Ascending aorta (tissue), 2 donors: Measurements from ENCODE around the gene AUTS2. TPM values are rescaled to one million over a fixed set of nuclear protein-coding genes. Genes with fewer than 3 reads are reported as not detected.

ENCODE experiments used
- DNase-seq, 2 donors: peaks; one replicate each; pipeline ENCODE4 v3.0.0-alpha.2; 2019; ENCODE audit warnings: low spot score in 2 of 2
- H3K27ac ChIP-seq, 2 donors: fragments of 200-600 bp; sonication (generic); one replicate each; pipeline ENCODE4 v1.5.1; 2016 to 2017; ENCODE audit warnings: mild to moderate bottlenecking in 1 of 2
- H3K27me3 ChIP-seq: fragments of 200-600 bp; sonication (generic); one replicate; pipeline ENCODE4 v1.5.1; 2017
- H3K36me3 ChIP-seq, 2 donors: fragments of 200-600 bp; sonication (generic); one replicate each; pipeline ENCODE4 v1.5.1; 2016
- H3K4me1 ChIP-seq, 2 donors: fragments of 200-600 bp; sonication (generic); one replicate each; pipeline ENCODE4 v1.5.1; 2016 to 2017; ENCODE audit warnings: mild to moderate bottlenecking in 1 of 2
- H3K4me3 ChIP-seq, 2 donors: fragments of 200-600 bp; sonication (generic); one replicate each; pipeline ENCODE4 v1.5.1; 2016 to 2017; ENCODE audit warnings: mild to moderate bottlenecking in 1 of 2
- H3K9me3 ChIP-seq, 2 donors: fragments of 200-600 bp; sonication (generic); one replicate each; pipeline ENCODE4 v1.5.1; 2016
- intact Hi-C: fragments of 100-400 bp; cut with DNase I; formaldehyde crosslinking; loops from one replicate; pipeline ENCODE4 v1.15.1; 2023
- total RNA-seq: library from RNA; depleted of rRNA; stranded (reverse); fragments of >200 nt; gene quantifications from one replicate; pipeline ENCODE4 v1.1.0, GENCODE V29; 2016
- TF ChIP-seq, protein P1 (sequence below), 3 experiments: fragments of 200-600 bp in 2 of 3; fragments of 450-650 bp in 1 of 3; sonication (generic) in 2 of 3; IDR thresholded peaks; one replicate each; pipeline ENCODE4 v1.5.1; 2016 to 2019; ENCODE audit warnings: antibody characterized with exemption in 3 of 3, mild to moderate bottlenecking in 1 of 3, moderate library complexity in 1 of 3

AUTS2 gene
- total RNA-seq, 1 donor from 2014 or later: 90.4 TPM

DNA sequence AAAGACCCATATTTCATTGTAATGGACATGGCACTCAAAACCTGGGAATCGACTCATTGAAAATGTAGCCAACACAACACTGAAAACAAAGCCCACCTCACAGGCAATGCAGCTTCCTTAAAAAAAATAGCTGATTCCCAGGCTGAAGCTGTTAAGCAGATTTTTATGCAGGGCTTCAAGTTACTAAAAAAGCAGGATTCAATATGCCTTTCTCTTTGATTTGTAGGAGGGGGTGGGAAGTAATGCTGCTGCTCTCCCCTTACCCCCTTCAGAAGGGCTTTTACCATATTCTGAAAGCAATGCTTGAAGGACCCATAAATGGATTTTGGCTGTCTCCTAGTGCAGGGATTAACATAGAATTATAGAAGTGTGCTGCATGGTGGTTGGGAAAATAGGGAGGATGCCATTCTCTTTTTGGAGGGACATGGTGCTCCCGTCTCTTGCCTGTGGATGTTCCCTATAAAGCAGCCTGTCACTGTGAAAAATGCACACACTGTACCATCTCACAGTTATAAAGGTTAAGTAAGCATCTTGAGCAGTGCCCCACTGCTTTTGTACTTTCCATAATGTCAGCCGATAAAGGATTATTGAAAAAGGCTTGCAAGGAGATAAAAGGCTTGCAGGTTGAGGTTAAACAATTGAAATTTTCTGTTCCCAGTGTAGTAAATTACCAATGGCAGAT, 262.8 kb downstream of the AUTS2 start:
- Histone ChIP-seq H3K4me1 (no peaks in the 10 kb centered on the region), H3K4me3 (no peak overlapping the region), H3K27me3 (no peaks in the 10 kb centered on the region), H3K9me3 (no peaks in the 10 kb centered on the region), H3K27ac (no peak overlapping the region), H3K36me3 (no peaks in the 10 kb centered on the region)
- TF ChIP-seq, protein P1, sequence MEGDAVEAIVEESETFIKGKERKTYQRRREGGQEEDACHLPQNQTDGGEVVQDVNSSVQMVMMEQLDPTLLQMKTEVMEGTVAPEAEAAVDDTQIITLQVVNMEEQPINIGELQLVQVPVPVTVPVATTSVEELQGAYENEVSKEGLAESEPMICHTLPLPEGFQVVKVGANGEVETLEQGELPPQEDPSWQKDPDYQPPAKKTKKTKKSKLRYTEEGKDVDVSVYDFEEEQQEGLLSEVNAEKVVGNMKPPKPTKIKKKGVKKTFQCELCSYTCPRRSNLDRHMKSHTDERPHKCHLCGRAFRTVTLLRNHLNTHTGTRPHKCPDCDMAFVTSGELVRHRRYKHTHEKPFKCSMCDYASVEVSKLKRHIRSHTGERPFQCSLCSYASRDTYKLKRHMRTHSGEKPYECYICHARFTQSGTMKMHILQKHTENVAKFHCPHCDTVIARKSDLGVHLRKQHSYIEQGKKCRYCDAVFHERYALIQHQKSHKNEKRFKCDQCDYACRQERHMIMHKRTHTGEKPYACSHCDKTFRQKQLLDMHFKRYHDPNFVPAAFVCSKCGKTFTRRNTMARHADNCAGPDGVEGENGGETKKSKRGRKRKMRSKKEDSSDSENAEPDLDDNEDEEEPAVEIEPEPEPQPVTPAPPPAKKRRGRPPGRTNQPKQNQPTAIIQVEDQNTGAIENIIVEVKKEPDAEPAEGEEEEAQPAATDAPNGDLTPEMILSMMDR (IDR thresholded peaks at IDR 0.05): no peak
- intact Hi-C loops: no loop called here
- DNase-seq: no peak

DNA sequence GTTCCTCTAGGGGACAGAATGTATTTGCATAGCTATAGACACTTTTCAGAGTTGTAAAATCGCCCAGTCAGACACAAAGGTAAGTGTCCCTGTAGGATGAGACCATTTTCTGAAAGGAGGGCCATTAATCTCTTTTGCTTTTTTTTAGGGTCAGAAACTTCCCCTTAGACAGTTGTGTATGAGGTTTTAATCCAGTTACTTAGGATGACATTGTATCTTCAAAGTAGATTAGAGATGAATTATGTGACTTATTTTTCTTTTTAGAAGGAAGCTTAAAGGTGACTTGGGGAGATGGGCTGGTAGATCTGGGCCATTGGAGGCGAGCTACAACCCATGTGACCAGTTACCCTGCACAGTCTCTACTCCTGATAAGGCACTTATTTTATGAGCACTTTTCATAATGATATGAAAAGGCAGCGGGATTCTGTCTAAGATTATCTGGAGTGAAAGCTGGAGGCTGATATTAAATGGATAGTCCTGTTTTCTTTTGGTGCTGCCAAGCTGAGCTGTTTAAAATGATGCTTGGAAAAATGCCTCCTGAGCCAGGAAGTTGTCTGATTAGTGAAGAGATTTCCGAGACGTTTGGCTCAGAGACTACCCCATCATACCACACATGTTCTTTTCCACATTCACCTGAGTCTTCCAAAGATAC, 264.3 kb downstream of the AUTS2 start:
- intact Hi-C loops: no loop called here
- H3K27ac ChIP-seq: no peak overlapping the region
- H3K36me3 ChIP-seq: no peaks in the 10 kb centered on the region
- DNase-seq: no peak
- TF ChIP-seq, protein P1 (IDR thresholded peaks at IDR 0.05): no peak
- H3K4me3 ChIP-seq: no peak overlapping the region
- no peaks in the 10 kb centered on the region for H3K27me3 ChIP-seq
- H3K4me1 ChIP-seq: no peaks in the 10 kb centered on the region
- no peaks in the 10 kb centered on the region for H3K9me3 ChIP-seq

DNA sequence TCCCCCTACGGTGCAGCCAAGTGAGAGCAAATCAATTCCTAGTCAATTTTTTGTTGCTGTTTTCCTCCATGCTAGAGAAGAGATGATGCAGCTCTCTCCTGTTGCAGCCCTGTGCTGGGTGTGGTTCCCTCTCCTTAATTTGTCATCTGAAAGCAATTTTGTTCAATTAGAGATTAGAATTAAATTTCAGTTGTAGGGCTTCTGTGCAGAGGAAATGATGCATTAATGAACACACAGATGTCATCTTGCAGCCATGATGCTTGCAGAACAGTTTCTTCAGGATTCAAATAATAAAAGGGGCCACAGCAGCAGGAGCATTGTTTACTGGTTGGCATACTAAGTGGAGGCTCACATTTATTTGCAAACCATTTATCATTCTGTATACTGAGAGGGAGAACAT, 266.0 kb downstream of the AUTS2 start:
- Histone ChIP-seq H3K9me3 (no peaks in the 10 kb centered on the region), H3K27ac (no peak overlapping the region), H3K4me1 (no peaks in the 10 kb centered on the region), H3K27me3 (no peaks in the 10 kb centered on the region), H3K4me3 (no peak overlapping the region), H3K36me3 (no peaks in the 10 kb centered on the region)
- intact Hi-C loops: no loop called here
- TF ChIP-seq, protein P1 (IDR thresholded peaks at IDR 0.05): no peak
- no peak for DNase-seq

DNA sequence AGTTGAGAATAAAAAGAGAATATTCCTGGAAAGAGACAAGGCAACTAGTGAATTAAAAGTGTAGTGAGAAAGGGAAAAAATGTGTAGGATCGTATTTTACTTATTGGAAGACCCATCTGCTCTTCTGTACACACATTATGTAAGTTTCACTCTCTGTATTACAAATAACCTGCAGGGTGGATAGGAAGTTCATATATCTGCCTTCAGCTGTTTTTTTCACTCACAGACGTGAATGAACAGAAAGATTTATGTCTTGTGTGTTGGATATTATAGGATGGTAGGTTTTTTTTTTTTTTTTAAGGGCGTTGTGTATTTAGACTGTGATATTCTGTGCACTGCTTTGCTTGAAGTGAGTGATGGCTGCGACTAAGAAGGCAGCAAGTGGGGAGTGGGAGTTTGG, 266.5 kb downstream of the AUTS2 start:
- TF ChIP-seq, protein P1 (IDR thresholded peaks at IDR 0.05): no peak
- Histone ChIP-seq H3K9me3 (no peaks in the 10 kb centered on the region), H3K27me3 (no peaks in the 10 kb centered on the region), H3K4me3 (no peak overlapping the region), H3K4me1 (no peaks in the 10 kb centered on the region), H3K36me3 (no peaks in the 10 kb centered on the region), H3K27ac (no peak overlapping the region)
- intact Hi-C loops: no loop called here
- no peak for DNase-seq

DNA sequence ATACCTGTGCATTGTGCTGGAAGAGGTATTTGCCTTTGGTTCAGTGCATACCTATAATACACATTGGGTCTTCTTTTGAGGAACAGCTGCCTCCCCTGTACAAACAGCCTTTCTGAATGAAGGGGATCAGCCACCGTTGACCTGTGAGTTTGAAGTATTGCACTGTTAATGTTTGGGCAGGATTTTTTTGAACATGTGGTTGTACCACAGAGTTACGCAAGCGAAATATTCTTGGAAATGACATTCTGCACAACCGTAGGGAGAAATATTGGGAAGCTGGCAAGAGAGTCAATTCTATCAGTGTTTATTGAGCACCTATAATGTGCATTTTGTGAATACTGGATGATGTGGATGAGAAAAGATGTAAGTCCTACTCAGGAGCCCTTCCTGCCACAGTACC, 270.6 kb downstream of the AUTS2 start:
- H3K4me3 ChIP-seq: no peak overlapping the region
- no peak overlapping the region for H3K27ac ChIP-seq
- no peaks in the 10 kb centered on the region for H3K9me3 ChIP-seq
- H3K4me1 ChIP-seq: no peaks in the 10 kb centered on the region
- H3K36me3 ChIP-seq: no peaks in the 10 kb centered on the region
- no peaks in the 10 kb centered on the region for H3K27me3 ChIP-seq
- no peak for DNase-seq
- TF ChIP-seq, protein P1 (IDR thresholded peaks at IDR 0.05): no peak
- intact Hi-C loops: no loop called here
